Uterus (tissue), 2 donors: ENCODE measurements around the gene DTYMK.

Experiments used
- CTCF ChIP-seq, 4 experiments: fragments of 200-600 bp in 2 of 4; fragments of 450-650 bp in 2 of 4; sonication (generic) in 2 of 4; IDR thresholded peaks; one replicate each; pipeline ENCODE4 v1.5.1; 2016 to 2019; ENCODE audit warnings: antibody characterized with exemption in 4 of 4, mild to moderate bottlenecking in 2 of 4, moderate library complexity in 1 of 4
- POLR2A ChIP-seq, 2 donors: fragments of 450-650 bp; IDR thresholded peaks; one replicate each; pipeline ENCODE4 v1.6.1; 2016; ENCODE audit warnings: antibody characterized with exemption in 2 of 2, mild to moderate bottlenecking in 1 of 2, moderate library complexity in 1 of 2

GRCh38 chr2:241641631-241642030, 45.0 kb downstream of the DTYMK start:
- no peak for TF ChIP-seq CTCF (IDR thresholded peaks at IDR 0.05)
- no peak for TF ChIP-seq POLR2A (IDR thresholded peaks at IDR 0.05)
